IMR-90 (cell line): Measurements from ENCODE around the gene SLFN12L. TPM values are rescaled to one million over a fixed set of nuclear protein-coding genes. Genes with fewer than 3 reads are reported as not detected.
A peak's percentile ranks its signal among the peaks of the same experiment; 100 is the strongest.

Experiments used
- ATAC-seq: fragments of 200-7000 bp; cut with Tn5 transposase; 2 replicates; pipeline ENCODE4 v1.9.1; 2020; ENCODE audit warnings: low read depth, mild to moderate bottlenecking, moderate library complexity
- BruUV-seq: library from RNA; stranded (reverse); fragments of 400-500 nt; replicated peaks from 2 replicates; lab custom pipeline; 2021; lab: Mats Ljungman, UMichigan
- CTCF ChIA-PET: fragments of 300-600 bp; formaldehyde crosslinking; extraction: SDS; loops from one replicate; lab custom pipeline; 2021; ENCODE audit warnings: antibody characterized with exemption; lab: Yijun Ruan, JAX
- POLR2A ChIA-PET: fragments of 300-600 bp; sonication (Branson Sonifier 250); formaldehyde crosslinking; loops from one replicate; lab custom pipeline; 2022; ENCODE audit warnings: antibody characterized with exemption; ENCODE audit not compliant: unreplicated experiment; lab: Charles Lee
- DNase-seq: peaks from one replicate; pipeline ENCODE4 v3.0.0; 2013
- H2AFZ ChIP-seq: replicated peaks from 2 replicates; pipeline ENCODE3; 2013; ENCODE audit warnings: low read length, mild to moderate bottlenecking; ENCODE audit not compliant: poor library complexity
- H2AK5ac ChIP-seq: 2 replicates; pipeline ENCODE4 v1.6.1; 2013; ENCODE audit warnings: low read depth, low read length, inconsistent platforms
- H2AK9ac ChIP-seq: replicated peaks from 2 replicates; pipeline ENCODE3; 2013; ENCODE audit warnings: mild to moderate bottlenecking, low read depth, low read length, moderate library complexity; ENCODE audit not compliant: poor library complexity
- H2BK120ac ChIP-seq: 2 replicates; pipeline ENCODE4 v1.6.1; 2013; ENCODE audit warnings: low read depth, low read length, inconsistent platforms
- H2BK15ac ChIP-seq: 3 replicates; pipeline ENCODE4 v1.6.1; 2013; ENCODE audit warnings: low read depth, low read length, inconsistent platforms
- H2BK20ac ChIP-seq: 2 replicates; pipeline ENCODE4 v1.6.1; 2013; ENCODE audit warnings: low read depth, mild to moderate bottlenecking, inconsistent platforms, low read length, moderate library complexity
- H2BK5ac ChIP-seq: 2 replicates; pipeline ENCODE4 v1.6.1; 2013; ENCODE audit warnings: mild to moderate bottlenecking, low read depth, low read length, inconsistent platforms; ENCODE audit not compliant: poor library complexity, severe bottlenecking
- H3K14ac ChIP-seq: replicated peaks from 2 replicates; pipeline ENCODE4 v1.6.1; 2013; ENCODE audit warnings: low read depth, low read length, inconsistent platforms
- H3K18ac ChIP-seq: 2 replicates; pipeline ENCODE4 v1.6.1; 2013; ENCODE audit warnings: low read depth, low read length, control low read depth
- H3K23ac ChIP-seq: 2 replicates; pipeline ENCODE4 v1.6.1; 2013; ENCODE audit warnings: low read depth, low read length, inconsistent platforms
- H3K27ac ChIP-seq: 2 replicates; pipeline ENCODE4 v1.5.1; 2013; ENCODE audit warnings: mild to moderate bottlenecking, control low read depth, low read length; ENCODE audit not compliant: insufficient read depth
- H3K27me3 ChIP-seq: 2 replicates; pipeline ENCODE4 v1.6.1; 2013; ENCODE audit warnings: low read length; ENCODE audit not compliant: control insufficient read depth, insufficient read depth
- H3K36me3 ChIP-seq: 2 replicates; pipeline ENCODE4 v1.6.1; 2013; ENCODE audit warnings: low read length, mixed read lengths; ENCODE audit not compliant: control insufficient read depth, insufficient read depth
- H3K4ac ChIP-seq: 2 replicates; pipeline ENCODE4 v1.6.1; 2013; ENCODE audit warnings: low read depth, low read length, inconsistent platforms
- H3K4me1 ChIP-seq: 2 replicates; pipeline ENCODE4 v1.6.1; 2013; ENCODE audit warnings: low read length, mixed read lengths; ENCODE audit not compliant: control insufficient read depth, insufficient read depth
- H3K4me2 ChIP-seq: 2 replicates; pipeline ENCODE4 v1.6.1; 2013; ENCODE audit warnings: low read depth, mild to moderate bottlenecking, control low read depth, low read length, moderate library complexity
- H3K4me3 ChIP-seq: 2 replicates; pipeline ENCODE4 v1.5.1; 2013; ENCODE audit warnings: low read depth, mild to moderate bottlenecking, control low read depth, low read length, moderate library complexity; ENCODE audit not compliant: insufficient read depth
- H3K56ac ChIP-seq: 2 replicates; pipeline ENCODE4 v1.6.1; 2013; ENCODE audit warnings: low read length, inconsistent platforms; ENCODE audit not compliant: insufficient read depth; ENCODE audit errors: extremely low read depth
- H3K79me1 ChIP-seq, 2 experiments: 2 replicates each; pipeline ENCODE4 v1.6.1; 2013; ENCODE audit warnings: low read length in 2 of 2, inconsistent platforms in 1 of 2, low read depth in 1 of 2
- H3K9ac ChIP-seq: 2 replicates; pipeline ENCODE4 v1.6.1; 2013; ENCODE audit warnings: low read depth, low read length, control low read depth
- H3K9me1 ChIP-seq: 2 replicates; pipeline ENCODE4 v1.6.1; 2013; ENCODE audit warnings: low read length, inconsistent platforms; ENCODE audit not compliant: insufficient read depth
- H3K9me3 ChIP-seq: 2 replicates; pipeline ENCODE4 v1.6.1; 2013; ENCODE audit warnings: low read length; ENCODE audit not compliant: control insufficient read depth, insufficient read depth
- H4K20me1 ChIP-seq: 2 replicates; pipeline ENCODE4 v1.6.1; 2013; ENCODE audit warnings: low read length, inconsistent platforms; ENCODE audit not compliant: insufficient read depth
- H4K5ac ChIP-seq: 2 replicates; pipeline ENCODE4 v1.6.1; 2013; ENCODE audit warnings: mild to moderate bottlenecking, low read depth, low read length, control low read depth
- H4K8ac ChIP-seq, 2 experiments: 2 replicates each; pipeline ENCODE4 v1.6.1; 2013; ENCODE audit warnings: low read depth in 2 of 2, low read length in 2 of 2, control low read depth in 1 of 2, inconsistent platforms in 1 of 2
- H4K91ac ChIP-seq: 2 replicates; pipeline ENCODE4 v1.6.1; 2013; ENCODE audit warnings: low read depth, low read length, inconsistent platforms; ENCODE audit not compliant: insufficient read depth
- BHLHE40 ChIP-seq: fragments of 150-350 bp; IDR thresholded peaks from 2 replicates; pipeline ENCODE4 v1.6.1; 2016; ENCODE audit warnings: mild to moderate bottlenecking, low read depth, low read length
- CEBPB ChIP-seq: IDR thresholded peaks from 2 replicates; pipeline ENCODE4 v1.6.1; 2012; ENCODE audit warnings: low read depth, low read length, improper control_type of control experiment
- CHD1 ChIP-seq: IDR thresholded peaks from 2 replicates; pipeline ENCODE4 v1.6.1; 2012; ENCODE audit warnings: low read depth, low read length, improper control_type of control experiment
- CTCF ChIP-seq: conservative IDR thresholded peaks from 2 replicates; pipeline ENCODE4 v1.5.1; 2012; ENCODE audit warnings: mild to moderate bottlenecking, low read depth, low read length, improper control_type of control experiment
- ELK1 ChIP-seq: fragments of 150-350 bp; IDR thresholded peaks from 2 replicates; pipeline ENCODE4 v1.6.1; 2016; ENCODE audit warnings: low read depth, mild to moderate bottlenecking, low read length, moderate library complexity, borderline replicate concordance
- FOS ChIP-seq: fragments of 150-350 bp; IDR thresholded peaks from 2 replicates; pipeline ENCODE4 v1.6.1; 2016; ENCODE audit warnings: low read depth, low read length
- MAFK ChIP-seq: IDR thresholded peaks from 2 replicates; pipeline ENCODE4 v1.6.1; 2012; ENCODE audit warnings: low read depth, low read length, improper control_type of control experiment
- MAZ ChIP-seq: IDR thresholded peaks from 2 replicates; pipeline ENCODE4 v1.6.1; 2012; ENCODE audit warnings: low read depth, mild to moderate bottlenecking, low read length, improper control_type of control experiment, moderate library complexity, borderline replicate concordance
- MXI1 ChIP-seq: IDR thresholded peaks from 2 replicates; pipeline ENCODE4 v1.6.1; 2012; ENCODE audit warnings: low read depth, mild to moderate bottlenecking, low read length, moderate library complexity, borderline replicate concordance
- NFE2L2 ChIP-seq: fragments of 150-350 bp; IDR thresholded peaks from 2 replicates; pipeline ENCODE4 v1.6.1; 2016; ENCODE audit warnings: low read depth, mild to moderate bottlenecking, low read length
- POLR2A ChIP-seq: IDR thresholded peaks from 2 replicates; pipeline ENCODE4 v1.6.1; 2012; ENCODE audit warnings: mild to moderate bottlenecking, low read depth, low read length
- RAD21 ChIP-seq: IDR thresholded peaks from 2 replicates; pipeline ENCODE4 v1.6.1; 2012; ENCODE audit warnings: low read length, improper control_type of control experiment
- RCOR1 ChIP-seq: IDR thresholded peaks from 2 replicates; pipeline ENCODE4 v1.6.1; 2012; ENCODE audit warnings: mild to moderate bottlenecking, low read length, improper control_type of control experiment; ENCODE audit not compliant: insufficient replicate concordance
- RFX5 ChIP-seq: IDR thresholded peaks from 2 replicates; pipeline ENCODE4 v1.8.0; 2012; ENCODE audit warnings: low read depth, mild to moderate bottlenecking, low read length, moderate library complexity
- SMC3 ChIP-seq: fragments of 150-350 bp; IDR thresholded peaks from 2 replicates; pipeline ENCODE4 v1.6.1; 2016; ENCODE audit warnings: low read depth, mild to moderate bottlenecking, antibody characterized with exemption, low read length, moderate library complexity
- USF2 ChIP-seq: fragments of 150-350 bp; IDR thresholded peaks from 2 replicates; pipeline ENCODE4 v1.6.1; 2017; ENCODE audit warnings: mild to moderate bottlenecking, antibody characterized with exemption, low read length, low read depth
- dilution Hi-C: fragments of 300-500 bp; cut with HindIII; formaldehyde crosslinking; loops from one replicate; pipeline ENCODE4 v1.14.3; 2018; ENCODE audit warnings: low sequenced_read_pairs; ENCODE audit not compliant: unreplicated experiment
- in situ Hi-C: fragments of 300-500 bp; cut with MboI; formaldehyde crosslinking; loops from 3 replicates; pipeline ENCODE4 v1.14.3; 2019; ENCODE audit warnings: low sequenced_read_pairs, inconsistent platforms, mixed read lengths
- intact Hi-C: fragments of 100-400 bp; cut with micrococcal nuclease; formaldehyde crosslinking; loops from 2 replicates; pipeline ENCODE4 v1.10.0; 2022
- polyA plus RNA-seq, 3 experiments: library from polyadenylated mRNA; depleted of rRNA; stranded (reverse); fragments of >200 nt; gene quantifications; 2 replicates each; pipeline ENCODE4 v1.2.3, GENCODE V29; 2012; ENCODE audit warnings: low replicate concordance in 1 of 3
- total RNA-seq: library from RNA; depleted of rRNA; stranded (reverse); fragments of >200 nt; gene quantifications from 2 replicates; pipeline ENCODE4 v1.2.3, GENCODE V29; 2012

Gene SLFN12L
- total and polyA plus RNA-seq, 2 of the 4 experiments (the other 2 are of a cell fraction) = 0.18 TPM; not detected in 1

GRCh38 chr17:35542990-35543389 lies 5.5 kb upstream of the SLFN12L start:
- H3K27ac ChIP-seq = no peak overlapping the region
- no peak overlapping the region for H3K4me3 ChIP-seq
- H2AK5ac ChIP-seq = 0 out of 2 replicates have a peak overlapping the region, but pooled peaks have one; percentile 20
- in situ Hi-C loops = loop anchor here (25.0 kb wide), 1 partner anchor 1131 kb away; no protein-coding TSS in a partner anchor
- CTCF ChIA-PET = no interaction called here
- H3K4me1 ChIP-seq = no peaks in the 10 kb centered on the region
- no peaks in the 10 kb centered on the region for H4K20me1 ChIP-seq
- H2AFZ ChIP-seq = no peak overlapping the region
- H3K56ac ChIP-seq = no peak overlapping the region
- H3K36me3 ChIP-seq = no peaks in the 10 kb centered on the region
- H3K4me2 ChIP-seq = no peak overlapping the region
- H2BK5ac ChIP-seq = no peak overlapping the region
- H3K23ac ChIP-seq = no peak overlapping the region
- TF ChIP-seq RAD21 = no peak
- no peak for TF ChIP-seq ELK1
- no peak for TF ChIP-seq MAZ
- no peak for TF ChIP-seq BHLHE40
- TF ChIP-seq RCOR1 = no peak
- TF ChIP-seq RFX5 = no peak
- TF ChIP-seq CTCF = no peak
- TF ChIP-seq FOS = no peak
- no peak for TF ChIP-seq NFE2L2
- no peak for TF ChIP-seq CEBPB
- TF ChIP-seq MXI1 = no peak
- TF ChIP-seq SMC3 = no peak
- TF ChIP-seq USF2 = no peak
- TF ChIP-seq MAFK = no peak
- TF ChIP-seq CHD1 = no peak
- no peak for TF ChIP-seq POLR2A
- no peaks in the 10 kb centered on the region for H3K9me3 ChIP-seq
- BruUV-seq = no TSS peak
- H3K14ac ChIP-seq = no peak overlapping the region
- dilution Hi-C loops = loop anchor here (25.0 kb wide), 2 partner anchors 231 to 356 kb away; partner anchors contain the start of gene SLC35G3
- ATAC-seq = no peak
- H4K8ac ChIP-seq = no peak overlapping the region
- H3K9ac ChIP-seq = no peak overlapping the region
- H2BK15ac ChIP-seq = no peak overlapping the region
- POLR2A ChIA-PET = interaction anchor here (0.6 kb wide), 1 partner anchor 109 kb away, joined by 3 read pairs; no protein-coding TSS in a partner anchor
- no peak overlapping the region for H2AK9ac ChIP-seq
- no peaks in the 10 kb centered on the region for H3K79me1 ChIP-seq
- H4K5ac ChIP-seq = no peak overlapping the region
- no peak overlapping the region for H2BK20ac ChIP-seq
- no peak for DNase-seq
- peaks cover 7% of the 10 kb centered on the region for H3K27me3 ChIP-seq
- intact Hi-C loops = loop anchor here (10.0 kb wide), 1 partner anchor 548 kb away; no protein-coding TSS in a partner anchor
- H4K91ac ChIP-seq = no peak overlapping the region
- H3K4ac ChIP-seq = no peak overlapping the region
- H2BK120ac ChIP-seq = no peak overlapping the region
- H3K9me1 ChIP-seq = no peaks in the 10 kb centered on the region
- no peak overlapping the region for H3K18ac ChIP-seq
